ENCODE results near the gene MEF2C. TPM values are rescaled to one million over a fixed set of nuclear protein-coding genes. Genes with fewer than 3 reads are reported as not detected.
"Not testable (repeated sequence)": the region's sequence is repeated elsewhere in the genome, so short reads cannot be mapped to it uniquely, and the experiment has no call there.

MEF2C gene
- polyA plus RNA-seq (ENCODE audit: insufficient read length in 3 of 3), result 10 to 100 TPM; 41.3 to 54.4 (median 43.5) TPM
- long read RNA-seq, donor 1, partial matches to known transcripts, result 0 of 4 reads
- long read RNA-seq, donor 1, other reads (novel, unspliced or antisense), result 0 of 4 reads
- long read RNA-seq, donor 2, partial matches to known transcripts, result 0 of 2 reads
- long read RNA-seq, donor 2, other reads (novel, unspliced or antisense), result 0 of 2 reads
- long read RNA-seq, donor 3, partial matches to known transcripts, result 0 of 3 reads
- long read RNA-seq, donor 3, other reads (novel, unspliced or antisense), result 0 of 3 reads
- long read RNA-seq, donor 4, partial matches to known transcripts, result 0 of 2 reads
- long read RNA-seq, donor 4, other reads (novel, unspliced or antisense), result 0 of 2 reads
- long read RNA-seq, donor 5, result 0 reads
- long read RNA-seq, donor 6, partial matches to known transcripts, result 0 of 5 reads
- long read RNA-seq, donor 6, other reads (novel, unspliced or antisense), result 0 of 5 reads
- long read RNA-seq, donor 7, partial matches to known transcripts, result 0 of 6 reads
- long read RNA-seq, donor 7, other reads (novel, unspliced or antisense), result 0 of 6 reads
- long read RNA-seq, donor 8, result 0 reads
- long read RNA-seq, donor 9, partial matches to known transcripts, result 0 of 5 reads
- long read RNA-seq, donor 9, other reads (novel, unspliced or antisense), result 0 of 5 reads
- long read RNA-seq, donor 10, partial matches to known transcripts, result 0 of 3 reads
- long read RNA-seq, donor 10, other reads (novel, unspliced or antisense), result 0 of 3 reads
- long read RNA-seq, donor 11, partial matches to known transcripts, result 0 of 7 reads
- long read RNA-seq, donor 11, other reads (novel, unspliced or antisense), result 5 of 7 reads
- long read RNA-seq, donor 12, partial matches to known transcripts, result 0 of 3 reads
- long read RNA-seq, donor 12, other reads (novel, unspliced or antisense), result 0 of 3 reads
- long read RNA-seq, donor 13, result 0 reads
- long read RNA-seq, donor 14, partial matches to known transcripts, result 0 of 2 reads
- long read RNA-seq, donor 14, other reads (novel, unspliced or antisense), result 0 of 2 reads
- long read RNA-seq, donor 15, partial matches to known transcripts, result 0 of 3 reads
- long read RNA-seq, donor 15, other reads (novel, unspliced or antisense), result 0 of 3 reads
- long read RNA-seq, donor 16, partial matches to known transcripts, result 0 of 14 reads
- long read RNA-seq, donor 16, other reads (novel, unspliced or antisense), result 5 of 14 reads

- peak; percentile 53 to 83 (median 69) for DNase-seq (ENCODE audit: extremely low read depth in 1 of 11, low read depth in 9 of 11, low spot score in 4 of 11)
Observed at GRCh38 chr5:88883059-88883835, at the start of gene MEF2C. Gene MEF2C, minus strand, starts transcription at chr5:88883184. Its CDS starts 59,396 bp downstream, at chr5:88823788.

- DNase-seq (ENCODE audit: extremely low read depth in 1 of 11, low read depth in 9 of 11, low spot score in 4 of 11), result no peak
Observed at GRCh38 chr5:88932541-88932940, 49.6 kb upstream of the MEF2C start.

GRCh38 chr5:88930335-88930734 lies 47.4 kb upstream of the MEF2C start:
- DNase-seq (ENCODE audit: extremely low read depth in 1 of 11, low read depth in 9 of 11, low spot score in 4 of 11), result no peak

- no peak for DNase-seq (ENCODE audit: extremely low read depth in 1 of 11, low read depth in 9 of 11, low spot score in 4 of 11)
Observed at GRCh38 chr5:88929385-88929784, 46.4 kb upstream of the MEF2C start.

- DNase-seq (ENCODE audit: extremely low read depth in 1 of 11, low read depth in 9 of 11, low spot score in 4 of 11), result no peak
Observed at GRCh38 chr5:88926774-88927173, 43.8 kb upstream of the MEF2C start.

GRCh38 chr5:88925692-88926490 lies 42.9 kb upstream of the MEF2C start:
- no peak for DNase-seq (ENCODE audit: extremely low read depth in 1 of 11, low read depth in 9 of 11, low spot score in 4 of 11)

- no peak for DNase-seq (ENCODE audit: extremely low read depth in 1 of 11, low read depth in 9 of 11, low spot score in 4 of 11)
Observed at GRCh38 chr5:88924330-88924657, 41.3 kb upstream of the MEF2C start.

GRCh38 chr5:88923623-88924329 lies 40.8 kb upstream of the MEF2C start:
- DNase-seq (ENCODE audit: extremely low read depth in 1 of 11, low read depth in 9 of 11, low spot score in 4 of 11), result no peak

- DNase-seq (ENCODE audit: extremely low read depth in 1 of 11, low read depth in 9 of 11, low spot score in 4 of 11), result not testable (repeated sequence)
Observed at GRCh38 chr5:88912743-88913142, 29.8 kb upstream of the MEF2C start.

- not testable (repeated sequence) for DNase-seq (ENCODE audit: extremely low read depth in 1 of 11, low read depth in 9 of 11, low spot score in 4 of 11)
Observed at GRCh38 chr5:88911059-88911572, 28.1 kb upstream of the MEF2C start.

- DNase-seq (ENCODE audit: extremely low read depth in 1 of 11, low read depth in 9 of 11, low spot score in 4 of 11), result not testable (repeated sequence)
Observed at GRCh38 chr5:88904478-88904877, 21.5 kb upstream of the MEF2C start.

- not testable (repeated sequence) for DNase-seq (ENCODE audit: extremely low read depth in 1 of 11, low read depth in 9 of 11, low spot score in 4 of 11)
Observed at GRCh38 chr5:88903966-88904365, 21.0 kb upstream of the MEF2C start.

GRCh38 chr5:88901077-88901476 lies 18.1 kb upstream of the MEF2C start:
- not testable (repeated sequence) for DNase-seq (ENCODE audit: extremely low read depth in 1 of 11, low read depth in 9 of 11, low spot score in 4 of 11)

- DNase-seq (ENCODE audit: extremely low read depth in 1 of 11, low read depth in 9 of 11, low spot score in 4 of 11), result no peak
Observed at GRCh38 chr5:88899096-88899737, 16.2 kb upstream of the MEF2C start.

GRCh38 chr5:88897748-88898147 lies 14.8 kb upstream of the MEF2C start:
- no peak for DNase-seq (ENCODE audit: extremely low read depth in 1 of 11, low read depth in 9 of 11, low spot score in 4 of 11)

GRCh38 chr5:88895681-88896501 lies 12.9 kb upstream of the MEF2C start:
- DNase-seq (ENCODE audit: extremely low read depth in 1 of 11, low read depth in 9 of 11, low spot score in 4 of 11), result no peak
